A549 (cell line): ENCODE measurements around the gene MAPK4.

Experiments used
- BHLHE40 ChIP-seq: IDR thresholded peaks from 2 replicates; pipeline ENCODE4 v1.6.1; 2012; ENCODE audit warnings: low read depth, low read length, inconsistent platforms
- CHD4 ChIP-seq: fragments of 200-600 bp; sonication (generic); IDR thresholded peaks from 2 replicates; pipeline ENCODE4 v1.6.1; 2016; ENCODE audit warnings: antibody characterized with exemption, mild to moderate bottlenecking, borderline replicate concordance
- CTCF ChIP-seq: fragments of >200 bp; sonication (Bioruptor Twin); formaldehyde crosslinking; IDR thresholded peaks from 3 replicates; pipeline ENCODE4 v1.5.1; 2016
- ESRRA ChIP-seq: fragments of 150-350 bp; IDR thresholded peaks from 2 replicates; pipeline ENCODE4 v1.6.1; 2014; ENCODE audit warnings: mild to moderate bottlenecking, low read length, borderline replicate concordance
- KDM5A ChIP-seq: fragments of 200-600 bp; sonication (generic); IDR thresholded peaks from 2 replicates; pipeline ENCODE4 v1.6.1; 2016; ENCODE audit warnings: antibody characterized with exemption, mild to moderate bottlenecking
- MAX ChIP-seq: IDR thresholded peaks from 2 replicates; pipeline ENCODE4 v1.6.1; 2012
- NFE2L2 ChIP-seq: fragments of 150-350 bp; conservative IDR thresholded peaks from 2 replicates; pipeline ENCODE4 v1.6.1; 2014; ENCODE audit warnings: low read length
- PBX3 ChIP-seq: IDR thresholded peaks from 2 replicates; pipeline ENCODE4 v1.6.1; 2012
- PHF8 ChIP-seq: fragments of 200-600 bp; sonication (generic); IDR thresholded peaks from 2 replicates; pipeline ENCODE4 v1.6.1; 2016; ENCODE audit warnings: low read depth, mild to moderate bottlenecking, antibody characterized with exemption, moderate library complexity, borderline replicate concordance
- POLR2A ChIP-seq: IDR thresholded peaks from 2 replicates; pipeline ENCODE4 v1.6.1; 2012; ENCODE audit warnings: mild to moderate bottlenecking, low read length
- POLR2AphosphoS2 ChIP-seq: conservative IDR thresholded peaks from 2 replicates; pipeline ENCODE4 v1.6.1; 2012; ENCODE audit warnings: low read length, improper control_type of control experiment, inconsistent platforms
- RCOR1 ChIP-seq: fragments of 150-350 bp; IDR thresholded peaks from 2 replicates; pipeline ENCODE4 v1.6.1; 2014; ENCODE audit warnings: antibody characterized with exemption, low read length, low read depth
- SREBF2 ChIP-seq: fragments of 450-650 bp; IDR thresholded peaks from 2 replicates; pipeline ENCODE4 v1.6.1; 2014; ENCODE audit warnings: mild to moderate bottlenecking, moderate library complexity
- TP53 ChIP-seq: fragments of 250-450 bp; sonication (Bioruptor Pico); IDR thresholded peaks from 2 replicates; pipeline ENCODE4 v1.5.0; 2021; ENCODE audit warnings: mild to moderate bottlenecking, moderate library complexity

- TF ChIP-seq RCOR1: no peak
- no peak for TF ChIP-seq TP53
- no peak for TF ChIP-seq CHD4
- no peak for TF ChIP-seq CTCF
- TF ChIP-seq BHLHE40: no peak
- no peak for TF ChIP-seq POLR2AphosphoS2
- no peak for TF ChIP-seq ESRRA
- no peak for TF ChIP-seq POLR2A
- no peak for TF ChIP-seq MAX
- TF ChIP-seq PHF8: no peak
- TF ChIP-seq KDM5A: no peak
- no peak for TF ChIP-seq SREBF2
- TF ChIP-seq NFE2L2: no peak
- TF ChIP-seq PBX3: no peak
These were observed 60.4 kb downstream of the MAPK4 start for GRCh38 chr18:50620319-50620718.
